HG03432 (cell line): Measurements from ENCODE around the gene GUCA2B.

Experiments
- ATAC-seq: cut with Tn5 transposase; IDR thresholded peaks from one replicate; pipeline ENCODE4 v1.9.1; 2021; ENCODE audit warnings: mild to moderate bottlenecking, moderate library complexity; ENCODE audit not compliant: unreplicated experiment

The GUCA2B gene

DNA sequence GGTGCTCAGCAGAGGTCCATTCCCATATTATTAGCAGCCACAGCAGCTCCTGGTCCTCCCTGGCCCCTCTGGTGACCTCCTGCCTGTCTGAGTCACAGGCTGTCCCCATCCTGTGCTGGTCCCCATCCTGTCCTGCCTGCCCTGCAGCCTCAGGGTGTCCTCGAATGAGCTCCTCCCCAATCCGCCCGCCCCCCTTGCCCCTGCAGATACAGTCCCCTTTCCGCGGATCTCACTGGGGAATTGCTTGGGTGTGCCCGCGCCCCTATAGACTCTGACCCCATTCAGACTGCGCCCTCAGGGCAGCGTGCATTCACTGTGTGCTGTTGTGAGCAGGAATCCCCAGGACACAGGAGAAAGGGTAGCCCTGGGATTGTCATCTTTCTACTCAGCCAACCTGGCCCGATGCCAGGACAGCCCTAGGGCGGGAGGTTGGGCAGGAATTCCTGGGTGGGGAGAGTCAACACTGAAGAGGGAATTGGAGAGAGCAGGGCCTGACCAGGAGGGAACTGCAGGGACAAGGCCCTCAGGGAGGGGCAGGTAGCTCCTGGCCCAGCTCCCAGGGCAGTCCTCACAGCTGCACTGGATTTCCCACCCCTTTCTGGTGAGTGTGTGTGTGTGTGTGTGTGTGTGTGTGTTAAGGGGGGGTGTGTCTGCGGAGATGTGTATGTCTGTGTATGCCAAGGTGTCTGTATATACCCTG lies 12.5 kb downstream of the GUCA2B start:
- ATAC-seq: no peak

DNA sequence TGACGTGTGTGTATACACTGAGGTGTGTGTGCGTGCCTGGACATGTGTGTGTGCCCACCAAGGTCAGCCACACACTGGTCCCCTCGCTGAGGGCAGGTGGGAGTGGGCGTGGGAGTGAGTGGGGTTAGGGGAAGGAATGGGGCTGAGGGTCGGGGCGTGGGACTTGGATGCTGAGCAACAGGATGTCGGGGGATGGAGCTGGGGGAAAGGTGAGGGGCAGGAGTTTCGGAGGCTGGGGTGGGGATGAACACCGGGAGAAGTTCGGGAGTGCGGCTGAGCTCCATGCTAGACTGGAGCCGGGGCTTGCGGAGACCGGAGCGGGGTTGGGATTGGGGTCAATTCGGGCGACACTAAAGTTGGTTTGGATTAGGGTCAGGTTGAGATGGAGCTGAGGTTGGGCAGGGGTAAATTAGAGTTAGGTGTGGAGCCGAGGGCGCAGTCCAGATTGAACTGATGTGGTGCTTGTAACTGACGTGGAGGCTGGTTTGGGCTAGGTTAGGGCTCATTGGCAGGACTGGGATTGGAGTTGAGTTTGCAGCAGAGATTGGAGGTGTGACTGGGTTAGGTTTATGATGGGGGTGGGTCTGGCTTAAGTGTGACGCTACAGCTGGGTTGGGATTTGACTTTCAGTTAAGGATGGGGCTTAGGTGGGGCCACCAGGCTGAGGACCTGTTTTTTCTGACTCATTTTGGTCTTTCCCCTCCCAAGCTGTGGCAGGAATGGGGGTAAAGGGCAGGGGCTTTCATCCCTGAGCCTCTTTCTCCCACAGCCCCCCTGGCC lies 14.6 kb downstream of the GUCA2B start:
- no peak for ATAC-seq

DNA sequence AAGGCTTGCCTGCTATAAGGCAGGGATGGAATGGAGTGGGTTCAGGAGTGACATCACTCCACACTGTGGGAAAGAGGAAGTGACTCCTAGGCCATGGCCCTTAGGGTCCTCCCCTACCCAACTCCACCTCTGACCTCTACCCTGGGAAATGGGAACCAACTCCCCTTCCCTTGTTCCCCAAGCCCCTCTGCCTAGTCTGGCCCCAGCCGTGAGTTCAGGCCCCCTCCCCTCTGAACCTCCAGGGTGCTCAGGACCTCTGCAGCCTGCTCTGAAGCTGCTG lies 15.1 kb downstream of the GUCA2B start:
- ATAC-seq: no peak

GRCh38 chr1:42168763-42169162 lies 15.6 kb downstream of the GUCA2B start:
- ATAC-seq: no peak

DNA sequence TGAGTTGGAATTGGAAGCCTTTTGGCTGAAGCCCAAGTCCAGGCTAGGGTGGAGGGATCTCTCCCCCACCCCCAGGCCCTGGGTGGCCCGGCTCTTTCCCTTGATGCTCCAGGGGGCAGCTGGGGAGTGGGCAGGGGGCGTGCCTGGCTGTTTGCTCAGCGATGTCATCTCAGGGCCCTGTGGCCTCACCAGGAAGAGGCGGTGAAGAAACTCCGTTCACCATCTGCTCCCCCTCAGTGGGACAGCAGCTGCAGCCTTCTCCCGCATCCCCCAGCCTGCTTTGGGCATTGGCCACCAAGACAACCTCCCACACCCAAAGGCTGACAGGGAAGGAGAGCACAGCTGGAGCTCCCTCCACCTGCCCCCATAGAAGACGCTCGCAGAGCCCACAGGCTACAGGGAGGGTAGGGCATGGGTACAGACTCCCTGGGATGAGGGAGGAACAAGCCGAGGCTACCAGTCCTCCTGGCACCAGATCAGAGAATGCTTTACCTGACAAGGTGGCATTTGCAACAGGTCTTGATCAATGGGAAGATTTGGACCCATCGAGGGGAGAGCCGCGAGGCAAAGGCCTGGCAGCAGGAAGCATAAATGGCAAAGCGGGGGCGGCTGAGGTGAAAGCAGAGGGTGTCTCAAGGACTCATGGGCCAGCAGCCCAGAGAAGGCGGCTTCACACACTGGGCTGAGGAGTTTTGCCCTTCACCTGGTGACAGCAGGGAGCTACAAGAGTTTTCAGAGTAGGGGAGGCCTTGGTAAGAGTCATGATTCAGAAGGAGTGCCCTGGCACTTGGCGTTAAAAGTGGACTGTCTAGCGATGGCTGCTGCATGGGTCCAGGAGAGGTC lies 17.8 kb downstream of the GUCA2B start:
- ATAC-seq: no peak

DNA sequence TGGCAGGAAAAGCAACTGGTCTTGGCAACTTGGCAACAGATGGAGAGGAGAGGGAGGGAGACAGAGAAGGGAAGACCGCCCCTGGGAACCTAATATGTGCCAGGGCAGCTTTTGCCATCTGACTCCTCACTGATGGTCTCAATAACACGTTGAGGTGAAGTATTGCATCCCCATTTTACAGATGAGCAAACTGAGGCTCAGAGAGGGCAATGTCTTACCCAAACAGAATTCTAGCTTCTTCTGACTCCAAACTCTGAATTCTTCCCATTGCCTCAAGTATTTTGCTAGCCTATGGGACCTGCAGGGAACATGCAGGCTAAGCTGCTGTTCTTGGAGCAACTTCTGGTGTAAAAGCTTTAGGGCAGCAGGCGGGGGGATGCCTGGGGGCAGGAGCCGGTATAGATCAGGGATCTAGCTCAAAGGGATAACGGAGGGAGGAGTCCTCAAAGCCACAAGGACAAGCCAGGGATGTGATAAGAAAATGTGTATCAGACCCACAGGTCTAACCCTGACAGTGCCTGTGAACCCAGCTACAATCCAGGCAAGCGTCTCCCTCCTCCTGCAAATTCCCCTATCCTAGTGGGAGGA lies 18.6 kb downstream of the GUCA2B start:
- no peak for ATAC-seq

GRCh38 chr1:42172381-42173133 lies 19.3 kb downstream of the GUCA2B start:
- ATAC-seq: no peak

DNA sequence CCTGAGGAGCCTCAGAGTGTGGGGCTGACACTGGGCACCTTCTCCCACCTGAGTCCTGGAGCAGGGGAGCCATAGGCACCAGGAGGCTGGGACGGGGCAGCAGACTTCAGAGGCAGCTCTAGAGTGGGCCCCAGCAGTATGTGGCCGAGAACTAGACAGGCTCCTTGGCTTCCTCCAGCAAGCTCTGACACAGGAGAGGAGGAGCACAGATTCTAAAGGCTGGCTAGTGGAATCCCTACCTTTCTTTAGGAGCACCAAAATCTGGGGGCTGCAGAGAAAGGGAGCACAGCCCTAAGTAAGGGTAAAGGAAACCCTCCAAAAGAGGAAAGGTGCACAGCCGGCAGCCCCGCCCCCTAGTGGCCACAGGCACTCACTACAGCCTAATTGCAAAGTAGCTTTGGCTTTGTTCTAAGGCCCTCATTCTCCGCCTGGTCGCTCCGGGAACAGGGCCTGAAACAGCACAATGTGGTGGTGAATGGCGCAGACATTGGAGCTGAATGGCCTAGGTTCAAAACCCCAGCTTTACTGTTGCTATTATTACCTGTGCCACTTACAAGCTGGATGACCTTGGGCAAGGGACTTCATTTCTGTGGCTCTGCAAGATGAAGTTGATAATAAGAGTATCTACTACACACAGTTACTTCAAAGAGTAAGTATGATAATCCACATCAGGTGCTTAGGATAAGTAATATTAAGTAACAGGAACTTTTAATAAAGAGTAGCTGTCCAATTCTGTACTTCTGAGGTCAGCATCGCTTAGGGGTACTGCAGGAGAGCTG lies 20.1 kb downstream of the GUCA2B start:
- no peak for ATAC-seq

DNA sequence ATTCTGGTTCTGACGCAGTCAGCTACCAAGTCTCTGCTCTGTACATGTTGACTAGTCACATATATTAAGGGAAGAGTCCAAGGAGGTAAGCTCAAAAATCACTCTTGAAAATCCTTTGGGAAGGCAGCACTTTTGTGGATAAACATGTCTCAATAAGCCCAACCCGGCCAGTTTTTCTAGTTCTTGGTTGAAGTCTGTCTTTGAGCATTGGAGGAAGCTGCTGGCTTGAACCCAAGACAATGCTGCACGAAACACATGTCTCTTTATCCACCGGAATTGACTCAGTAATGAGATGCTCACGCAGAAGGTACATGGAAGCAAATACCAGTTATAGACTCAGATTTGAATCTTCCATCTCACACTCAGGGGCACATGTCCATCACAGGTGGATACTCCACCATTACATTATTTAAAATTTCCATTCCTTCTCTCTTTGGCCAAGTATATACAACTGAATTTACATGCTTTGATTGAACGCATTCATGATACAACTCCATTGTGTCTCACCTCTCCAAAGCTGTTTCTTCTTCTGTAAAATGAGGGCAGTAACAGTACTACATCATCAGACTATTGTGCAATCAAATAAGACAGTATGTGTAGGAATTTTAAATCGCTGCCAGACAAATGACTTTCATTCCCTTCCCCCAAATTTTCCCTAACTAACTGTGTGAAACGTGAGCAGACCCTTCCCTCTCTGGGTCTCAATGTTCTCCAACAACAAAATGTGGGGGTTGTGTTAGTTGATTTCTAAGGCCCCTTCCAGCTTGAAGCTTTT lies 20.9 kb downstream of the GUCA2B start:
- ATAC-seq: no peak

- no peak for ATAC-seq
These were observed 22.3 kb downstream of the GUCA2B start for GRCh38 chr1:42175314-42176054.

DNA sequence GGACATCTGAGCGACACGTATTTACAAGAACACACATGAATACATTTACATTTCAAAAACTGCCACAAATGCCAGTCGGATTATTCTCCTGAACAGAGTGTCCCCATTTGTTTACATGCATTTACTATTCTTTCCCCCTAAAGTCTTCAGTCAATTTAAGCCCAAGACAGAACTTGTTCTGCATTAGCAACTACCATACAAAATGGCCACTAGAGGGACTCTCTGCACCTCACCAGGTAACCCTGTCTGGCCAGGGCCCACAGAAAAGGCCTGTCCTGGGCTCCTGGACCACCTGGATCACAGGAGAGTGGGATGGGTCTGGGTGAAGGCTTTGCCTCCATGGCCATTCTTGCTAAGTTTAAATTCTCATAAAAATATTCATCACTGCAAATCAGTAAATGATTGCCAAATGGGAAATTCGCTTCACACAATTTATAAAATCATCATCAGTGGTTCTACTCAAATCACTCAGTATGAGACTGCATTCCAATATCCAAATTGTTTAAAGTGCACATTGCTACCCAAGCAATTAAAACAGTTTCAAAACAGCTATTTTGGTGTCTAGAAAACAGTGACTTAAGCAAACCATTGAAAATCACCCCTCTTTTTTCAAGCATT lies 23.8 kb downstream of the GUCA2B start:
- ATAC-seq: no peak

DNA sequence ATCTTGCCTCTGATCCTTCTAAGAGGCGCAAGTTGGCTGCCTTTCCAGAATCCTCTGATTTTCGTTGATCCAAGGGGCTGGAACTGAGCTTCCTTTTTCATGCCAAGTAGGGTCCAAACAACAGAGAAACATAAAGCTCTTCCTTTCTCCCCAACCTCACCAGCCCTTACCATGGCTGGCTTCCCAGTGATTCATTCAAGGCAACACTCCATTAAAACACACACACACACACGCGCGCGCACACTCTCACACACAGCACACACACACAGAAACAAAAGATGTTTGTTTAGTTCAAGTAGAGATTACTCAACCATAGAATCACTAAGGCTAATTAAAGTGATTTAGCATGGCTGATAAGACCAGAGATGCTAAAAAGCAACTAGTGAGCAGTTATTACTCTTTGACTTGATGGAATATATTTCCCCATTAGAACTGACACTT lies 24.4 kb downstream of the GUCA2B start:
- no peak for ATAC-seq

GRCh38 chr1:42178249-42178648 lies 25.0 kb downstream of the GUCA2B start:
- ATAC-seq: no peak

- no peak for ATAC-seq
These were observed 26.1 kb downstream of the GUCA2B start for GRCh38 chr1:42179275-42179674.

DNA sequence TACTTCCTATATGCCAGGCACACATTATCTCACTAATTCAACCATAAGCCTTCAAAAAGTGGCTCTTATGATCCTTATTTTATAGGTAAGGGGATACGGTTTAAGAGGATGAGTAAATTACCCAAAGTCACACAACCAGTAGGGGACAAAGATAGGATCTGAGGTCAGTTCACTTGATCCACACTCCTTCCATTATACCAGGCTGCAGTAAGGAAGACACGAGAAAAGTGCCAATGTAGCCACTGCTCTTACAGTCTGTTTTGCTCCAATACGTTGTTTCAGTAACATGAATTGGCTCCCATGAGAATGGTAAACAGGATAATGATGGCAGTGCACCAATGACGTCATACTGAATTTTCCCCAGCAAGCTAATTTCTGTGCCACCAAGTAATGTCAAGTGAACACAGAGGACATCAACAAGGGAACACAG lies 26.7 kb downstream of the GUCA2B start:
- no peak for ATAC-seq

- ATAC-seq: no peak
These were observed 28.5 kb downstream of the GUCA2B start for GRCh38 chr1:42181687-42182086.

DNA sequence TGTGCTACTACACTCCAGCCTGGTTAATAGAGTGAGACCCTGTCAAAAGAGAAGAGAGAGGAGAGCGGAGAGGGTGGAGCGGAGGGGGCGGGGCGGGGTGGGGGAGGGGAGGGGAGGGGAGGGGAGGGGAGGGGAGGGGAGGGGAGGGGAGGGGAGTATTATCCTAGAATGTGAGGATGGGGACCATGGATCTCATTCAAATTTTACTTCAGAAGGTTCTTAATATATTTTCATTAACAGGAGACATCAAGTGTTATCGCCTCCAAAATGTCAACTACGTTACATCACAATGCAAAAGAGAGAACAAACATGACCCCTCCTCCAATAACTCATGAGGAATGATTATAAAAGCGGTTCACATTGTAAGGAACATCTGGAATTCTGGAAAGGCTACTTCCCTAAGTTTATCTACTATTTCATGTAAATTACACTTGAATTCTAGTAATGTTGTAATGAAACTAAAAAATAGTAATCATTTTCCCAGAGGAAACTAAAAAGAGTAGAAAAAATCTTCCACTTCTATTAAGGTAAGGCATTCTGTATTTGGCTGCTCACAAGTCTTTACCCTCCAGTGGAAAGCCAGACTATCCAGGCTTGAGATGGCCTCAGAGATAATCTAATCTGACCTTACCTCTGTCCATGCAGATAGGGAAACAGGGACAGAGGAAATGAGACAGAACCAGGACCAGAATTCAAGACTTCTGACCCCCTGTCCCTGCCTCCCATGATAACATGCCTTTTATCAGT lies 30.2 kb downstream of the GUCA2B start:
- no peak for ATAC-seq
